PC-9 (cell line): ENCODE data around the gene BCR.

Experiments used
- EZH2 ChIP-seq: fragments of 200-600 bp; sonication (generic); IDR thresholded peaks from 2 replicates; pipeline ENCODE4 v1.8.0; 2017; ENCODE audit warnings: antibody characterized with exemption, low read depth
- TF ChIP-seq, protein P1 (sequence below): fragments of 200-600 bp; sonication (generic); conservative IDR thresholded peaks from 2 replicates; pipeline ENCODE4 v1.6.1; 2017; ENCODE audit warnings: mixed run types, antibody characterized with exemption, mild to moderate bottlenecking, moderate library complexity

GRCh38 chr22:23265368-23265700, 85.0 kb downstream of the BCR start:
- TF ChIP-seq, protein P1, sequence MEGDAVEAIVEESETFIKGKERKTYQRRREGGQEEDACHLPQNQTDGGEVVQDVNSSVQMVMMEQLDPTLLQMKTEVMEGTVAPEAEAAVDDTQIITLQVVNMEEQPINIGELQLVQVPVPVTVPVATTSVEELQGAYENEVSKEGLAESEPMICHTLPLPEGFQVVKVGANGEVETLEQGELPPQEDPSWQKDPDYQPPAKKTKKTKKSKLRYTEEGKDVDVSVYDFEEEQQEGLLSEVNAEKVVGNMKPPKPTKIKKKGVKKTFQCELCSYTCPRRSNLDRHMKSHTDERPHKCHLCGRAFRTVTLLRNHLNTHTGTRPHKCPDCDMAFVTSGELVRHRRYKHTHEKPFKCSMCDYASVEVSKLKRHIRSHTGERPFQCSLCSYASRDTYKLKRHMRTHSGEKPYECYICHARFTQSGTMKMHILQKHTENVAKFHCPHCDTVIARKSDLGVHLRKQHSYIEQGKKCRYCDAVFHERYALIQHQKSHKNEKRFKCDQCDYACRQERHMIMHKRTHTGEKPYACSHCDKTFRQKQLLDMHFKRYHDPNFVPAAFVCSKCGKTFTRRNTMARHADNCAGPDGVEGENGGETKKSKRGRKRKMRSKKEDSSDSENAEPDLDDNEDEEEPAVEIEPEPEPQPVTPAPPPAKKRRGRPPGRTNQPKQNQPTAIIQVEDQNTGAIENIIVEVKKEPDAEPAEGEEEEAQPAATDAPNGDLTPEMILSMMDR: no peak
- TF ChIP-seq EZH2: no peak
